Umbilical cord (tissue), 1 donor: ENCODE measurements around the gene OTOA. TPM values are rescaled to one million over a fixed set of nuclear protein-coding genes. Genes with fewer than 3 reads are reported as not detected.

ENCODE experiments used
- total RNA-seq: library from RNA; depleted of rRNA; stranded (reverse); fragments of >200 nt; gene quantifications from one replicate; pipeline ENCODE4 v1.2.3, GENCODE V29; 2014; ENCODE audit warnings: low replicate concordance; ENCODE audit not compliant: insufficient read depth

OTOA gene
- total RNA-seq, 1 donor from 2014 or later, result 1.4 TPM

Other genes with a start within 250 kb of the OTOA start
- 174 TPM for gene METTL9, start 64.4 kb upstream of the OTOA start, total RNA-seq
- 13.2 TPM for gene IGSF6, start 11.4 kb upstream of the OTOA start, total RNA-seq
- 83.3 TPM for gene NPIPB4, start 193.8 kb downstream of the OTOA start, total RNA-seq